ENCODE results near the gene LNPK. TPM values are rescaled to one million over a fixed set of nuclear protein-coding genes. Genes with fewer than 3 reads are reported as not detected.
"Not testable (repeated sequence)": the region's sequence is repeated elsewhere in the genome, so short reads cannot be mapped to it uniquely, and the experiment has no call there.

LNPK gene
- polyA plus RNA-seq, 6 donors from 2014 or later: 7.1 to 15.6 (median 10.2) TPM

DNA sequence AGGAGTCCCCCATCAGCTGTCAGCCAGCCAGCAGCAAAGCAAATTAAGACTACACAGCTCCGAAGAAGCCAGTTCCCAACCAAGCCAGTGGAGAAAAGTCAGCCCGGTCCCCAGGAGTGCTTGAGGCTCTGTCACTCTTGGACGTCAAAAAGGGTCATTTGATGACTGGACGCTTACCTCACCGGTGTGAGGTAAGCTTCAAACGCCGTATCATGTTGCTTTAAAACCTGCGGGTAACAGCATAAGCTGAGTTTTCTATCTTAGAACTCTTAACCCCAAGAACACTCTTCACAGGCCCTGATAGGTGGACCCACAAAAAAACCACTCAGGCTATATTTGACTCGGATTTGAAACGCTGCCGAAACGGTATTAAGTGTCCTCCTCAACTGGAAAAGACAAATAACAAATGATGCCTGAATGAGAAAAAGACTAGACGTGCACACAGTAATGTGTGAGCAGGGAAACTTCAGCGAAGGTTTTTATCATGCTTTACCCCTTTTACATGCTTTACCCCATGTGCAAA is 682 bp upstream of the LNPK start:
- peaks cover 12 to 22% (median 15%) of the 10 kb centered on the region in 3 donors for H3K4me1 Mint-ChIP-seq
- DNase-seq (peak; percentile 1), ATAC-seq (ENCODE audit: low read depth in 2 of 2) (no peak)
- H3K27ac Mint-ChIP-seq: peak overlapping the region in 4 of 6 donors; percentile 60 to 94 (median 78)
- H3K36me3 Mint-ChIP-seq: no peaks in the 10 kb centered on the region
- peak overlapping the region; percentile 86 to 97 (median 92) for H3K4me3 Mint-ChIP-seq
- peaks cover 4 to 15% (median 12%) of the 10 kb centered on the region in 3 donors for H3K27me3 Mint-ChIP-seq
- no peaks in the 10 kb centered on the region for H3K9me3 Mint-ChIP-seq

DNA sequence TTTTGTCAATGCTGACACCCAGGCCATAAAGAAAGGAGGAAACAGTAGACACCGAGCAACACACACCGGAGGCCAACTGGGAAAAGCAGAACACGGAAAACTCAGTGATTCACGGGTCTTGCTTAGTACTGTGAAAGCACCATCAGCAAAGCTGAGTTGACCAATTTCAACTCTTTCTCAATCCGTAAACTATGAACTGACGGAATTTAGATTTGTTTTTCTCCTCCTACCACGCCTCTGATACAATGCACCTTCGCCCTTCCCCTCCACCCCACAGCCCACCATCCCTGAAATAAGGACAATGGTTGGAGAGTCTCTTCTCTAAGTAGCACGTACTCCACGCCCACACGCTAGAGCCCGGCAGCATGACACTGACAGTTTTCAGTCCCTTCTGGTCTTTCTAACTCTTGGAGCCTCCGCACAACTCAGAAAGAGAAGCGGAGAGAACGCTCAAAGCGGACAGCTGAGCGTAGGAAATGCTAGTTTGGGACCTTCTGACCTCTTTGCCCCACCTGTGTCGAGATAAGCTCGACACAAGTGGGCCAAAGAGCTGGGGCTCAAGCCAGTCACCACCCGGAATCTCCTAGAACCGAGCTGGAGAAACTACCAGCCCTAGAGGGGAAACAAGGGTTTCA is 669 bp downstream of the LNPK start:
- no peak for DNase-seq
- peak overlapping the region; percentile 46 to 94 (median 80) for H3K27ac Mint-ChIP-seq
- H3K9me3 Mint-ChIP-seq: no peaks in the 10 kb centered on the region
- no peaks in the 10 kb centered on the region for H3K36me3 Mint-ChIP-seq
- peak overlapping the region; percentile 86 to 97 (median 92) for H3K4me3 Mint-ChIP-seq
- H3K27me3 Mint-ChIP-seq: peaks cover 4 to 15% (median 12%) of the 10 kb centered on the region in 3 donors
- ATAC-seq (ENCODE audit: low read depth in 2 of 2): peak; percentile 34 to 35
- peaks cover 12 to 22% (median 15%) of the 10 kb centered on the region in 3 donors for H3K4me1 Mint-ChIP-seq

GRCh38 chr2:175999283-175999819 is 2.7 kb downstream of the LNPK start:
- DNase-seq (no peak), ATAC-seq (ENCODE audit: low read depth in 2 of 2) (no peak)
- Mint-ChIP-seq H3K9me3 (no peaks in the 10 kb centered on the region), H3K27ac (peak overlapping the region in 1 of 6 donors; percentile 24), H3K27me3 (peaks cover 0 to 3% (median 2%) of the 10 kb centered on the region in 3 donors), H3K4me1 (peaks cover 12 to 22% (median 15%) of the 10 kb centered on the region in 3 donors), H3K4me3 (peak overlapping the region in 1 of 8 donors; percentile 34), H3K36me3 (no peaks in the 10 kb centered on the region)

DNA sequence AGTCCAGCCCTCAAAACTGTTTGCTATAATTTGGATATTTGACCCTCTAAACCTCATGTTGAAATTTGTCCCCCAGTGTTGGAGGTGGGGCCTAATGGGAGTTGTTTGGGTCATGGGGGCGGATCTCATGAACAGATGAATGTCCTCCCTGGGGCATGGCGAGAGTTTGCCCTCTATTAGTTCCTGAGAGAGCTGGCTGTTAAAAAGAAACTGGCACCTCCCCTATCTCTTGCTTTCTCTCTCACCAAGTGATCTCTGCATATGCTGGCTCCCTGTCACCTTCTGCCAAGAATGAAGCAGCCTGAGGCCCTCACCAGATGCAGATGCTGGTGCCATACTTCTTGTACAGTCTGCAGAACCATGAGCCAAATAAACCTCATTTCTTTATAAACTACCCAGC is 12.0 kb downstream of the LNPK start:
- no peak overlapping the region for H3K4me3 Mint-ChIP-seq
- H3K27ac Mint-ChIP-seq: no peak overlapping the region
- peaks cover 0 to 13% of the 10 kb centered on the region in 2 donors for H3K36me3 Mint-ChIP-seq
- H3K4me1 Mint-ChIP-seq: no peaks in the 10 kb centered on the region
- no peak for ATAC-seq (ENCODE audit: low read depth in 2 of 2)
- no peaks in the 10 kb centered on the region for H3K9me3 Mint-ChIP-seq
- H3K27me3 Mint-ChIP-seq: no peaks in the 10 kb centered on the region
- DNase-seq: no peak

- not testable (repeated sequence) for H3K4me3 Mint-ChIP-seq; H3K9me3 Mint-ChIP-seq; DNase-seq; H3K4me1 Mint-ChIP-seq; H3K27me3 Mint-ChIP-seq; H3K27ac Mint-ChIP-seq; ATAC-seq (ENCODE audit: low read depth in 2 of 2)
- H3K36me3 Mint-ChIP-seq: peaks cover 9 to 18% of the 10 kb centered on the region in 2 donors
Observed at GRCh38 chr2:175987126-175987525, 14.9 kb downstream of the LNPK start.

GRCh38 chr2:175984846-175985245 is 17.2 kb downstream of the LNPK start:
- no peak for ATAC-seq (ENCODE audit: low read depth in 2 of 2)
- no peak overlapping the region for H3K4me3 Mint-ChIP-seq
- H3K4me1 Mint-ChIP-seq: no peaks in the 10 kb centered on the region
- peaks cover 9 to 17% of the 10 kb centered on the region in 2 donors for H3K36me3 Mint-ChIP-seq
- H3K27ac Mint-ChIP-seq: no peak overlapping the region
- no peaks in the 10 kb centered on the region for H3K9me3 Mint-ChIP-seq
- DNase-seq: no peak
- H3K27me3 Mint-ChIP-seq: no peaks in the 10 kb centered on the region

DNA sequence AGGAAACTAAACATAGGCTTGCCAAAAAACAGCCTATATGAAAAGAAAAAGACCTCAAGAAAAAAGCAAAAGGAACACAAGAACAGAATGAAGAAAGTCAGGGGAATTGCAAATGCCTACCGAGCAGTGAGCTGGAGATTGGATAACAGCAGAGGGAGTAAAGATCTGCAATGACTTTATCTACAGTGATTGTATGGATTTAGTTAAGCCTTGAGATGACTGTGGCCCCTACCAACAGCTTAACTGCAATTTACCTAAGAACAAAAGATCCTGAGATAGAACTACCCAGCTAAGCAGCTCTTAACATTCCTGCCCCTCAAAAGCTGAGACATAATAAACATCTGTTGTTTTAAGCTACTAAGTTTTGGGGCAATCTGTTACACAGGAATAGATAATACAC is 20.5 kb downstream of the LNPK start:
- H3K4me1 Mint-ChIP-seq: no peaks in the 10 kb centered on the region
- H3K36me3 Mint-ChIP-seq: peaks cover 19 to 33% of the 10 kb centered on the region in 2 donors
- no peaks in the 10 kb centered on the region for H3K27me3 Mint-ChIP-seq
- H3K9me3 Mint-ChIP-seq: no peaks in the 10 kb centered on the region
- no peak for ATAC-seq (ENCODE audit: low read depth in 2 of 2)
- no peak overlapping the region for H3K4me3 Mint-ChIP-seq
- H3K27ac Mint-ChIP-seq: peak overlapping the region in 1 of 6 donors; percentile 19
- no peak for DNase-seq

GRCh38 chr2:175976391-175977157 is 25.5 kb downstream of the LNPK start:
- Mint-ChIP-seq H3K9me3 (peaks cover 0 to 10% (median 0%) of the 10 kb centered on the region in 7 donors), H3K4me1 (peaks cover 0 to 3% (median 0%) of the 10 kb centered on the region in 3 donors), H3K27me3 (no peaks in the 10 kb centered on the region), H3K27ac (peak overlapping the region in 1 of 6 donors; percentile 32), H3K4me3 (no peak overlapping the region), H3K36me3 (peaks cover 18 to 45% of the 10 kb centered on the region in 2 donors)
- DNase-seq: no peak
- ATAC-seq (ENCODE audit: low read depth in 2 of 2): no peak

GRCh38 chr2:175973373-175973772 is 28.7 kb downstream of the LNPK start:
- Mint-ChIP-seq H3K27ac (no peak overlapping the region), H3K36me3 (peaks cover 19 to 39% of the 10 kb centered on the region in 2 donors), H3K4me1 (peaks cover 0 to 3% (median 0%) of the 10 kb centered on the region in 3 donors), H3K4me3 (no peak overlapping the region), H3K27me3 (no peaks in the 10 kb centered on the region), H3K9me3 (peaks cover 0 to 10% (median 0%) of the 10 kb centered on the region in 7 donors)
- ATAC-seq (ENCODE audit: low read depth in 2 of 2) (no peak), DNase-seq (no peak)

- H3K36me3 Mint-ChIP-seq: peaks cover 10 to 11% of the 10 kb centered on the region in 2 donors
- H3K4me3 Mint-ChIP-seq: no peak overlapping the region
- no peak for ATAC-seq (ENCODE audit: low read depth in 2 of 2)
- DNase-seq: no peak
- no peak overlapping the region for H3K27ac Mint-ChIP-seq
- no peaks in the 10 kb centered on the region for H3K4me1 Mint-ChIP-seq
- H3K27me3 Mint-ChIP-seq: no peaks in the 10 kb centered on the region
- peaks cover 0 to 8% (median 6%) of the 10 kb centered on the region in 7 donors for H3K9me3 Mint-ChIP-seq
Observed at GRCh38 chr2:175966839-175967238, 35.2 kb downstream of the LNPK start.

- peaks cover 0 to 14% (median 11%) of the 10 kb centered on the region in 7 donors for H3K9me3 Mint-ChIP-seq
- no peak overlapping the region for H3K4me3 Mint-ChIP-seq
- H3K4me1 Mint-ChIP-seq: no peaks in the 10 kb centered on the region
- peak overlapping the region in 1 of 6 donors; percentile 26 for H3K27ac Mint-ChIP-seq
- no peaks in the 10 kb centered on the region for H3K27me3 Mint-ChIP-seq
- no peak for DNase-seq
- ATAC-seq (ENCODE audit: low read depth in 2 of 2): no peak
- peaks cover 20% of the 10 kb centered on the region in 2 donors for H3K36me3 Mint-ChIP-seq
Observed at GRCh38 chr2:175965773-175966172, 36.3 kb downstream of the LNPK start.

DNA sequence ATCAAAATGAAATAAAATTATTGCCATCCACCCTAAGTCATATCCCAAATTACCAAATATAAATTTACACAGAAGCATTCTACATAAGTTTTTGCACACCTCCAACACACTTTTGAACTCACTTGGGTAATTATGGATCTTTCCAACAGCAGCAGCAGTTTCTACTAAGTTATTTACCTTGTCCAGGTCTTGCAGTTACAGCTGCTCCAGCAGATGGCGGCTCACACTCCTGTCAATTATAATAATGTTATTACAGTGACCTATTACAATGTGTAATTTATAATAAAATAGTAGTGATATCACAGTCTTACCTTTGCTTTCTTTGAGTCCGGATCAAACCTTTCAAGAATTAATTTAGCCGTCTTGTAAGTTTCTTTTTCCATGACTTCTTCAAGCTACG is 37.9 kb downstream of the LNPK start:
- ATAC-seq (ENCODE audit: low read depth in 2 of 2) (no peak), DNase-seq (no peak)
- H3K36me3 Mint-ChIP-seq: peaks cover 22 to 24% of the 10 kb centered on the region in 2 donors
- no peak overlapping the region for H3K27ac Mint-ChIP-seq
- H3K4me3 Mint-ChIP-seq: no peak overlapping the region
- peaks cover 0 to 6% (median 0%) of the 10 kb centered on the region in 3 donors for H3K4me1 Mint-ChIP-seq
- H3K27me3 Mint-ChIP-seq: no peaks in the 10 kb centered on the region
- H3K9me3 Mint-ChIP-seq: peaks cover 0 to 18% (median 11%) of the 10 kb centered on the region in 7 donors

GRCh38 chr2:175963171-175963570 is 38.9 kb downstream of the LNPK start:
- not testable (repeated sequence) for H3K27ac Mint-ChIP-seq; ATAC-seq (ENCODE audit: low read depth in 2 of 2); H3K4me3 Mint-ChIP-seq; H3K27me3 Mint-ChIP-seq; H3K4me1 Mint-ChIP-seq; DNase-seq
- peaks cover 29% of the 10 kb centered on the region in 2 donors for H3K36me3 Mint-ChIP-seq
- peaks cover 0 to 18% (median 11%) of the 10 kb centered on the region in 7 donors for H3K9me3 Mint-ChIP-seq
